Fibroblast of peridontal ligament (primary cell): ENCODE data around the gene MIB1.

Experiments
- DNase-seq: peaks from one replicate; pipeline ENCODE4 v3.0.0-alpha.2; 2010; ENCODE audit errors: extremely low read depth

The MIB1 gene

GRCh38 chr18:21894619-21895367 is 154.2 kb downstream of the MIB1 start:
- peak; percentile 7 for DNase-seq

GRCh38 chr18:21896732-21897336 is 156.2 kb downstream of the MIB1 start:
- no peak for DNase-seq

- DNase-seq: peak; percentile 54
These were observed 157.2 kb downstream of the MIB1 start for GRCh38 chr18:21897811-21898210.

DNA sequence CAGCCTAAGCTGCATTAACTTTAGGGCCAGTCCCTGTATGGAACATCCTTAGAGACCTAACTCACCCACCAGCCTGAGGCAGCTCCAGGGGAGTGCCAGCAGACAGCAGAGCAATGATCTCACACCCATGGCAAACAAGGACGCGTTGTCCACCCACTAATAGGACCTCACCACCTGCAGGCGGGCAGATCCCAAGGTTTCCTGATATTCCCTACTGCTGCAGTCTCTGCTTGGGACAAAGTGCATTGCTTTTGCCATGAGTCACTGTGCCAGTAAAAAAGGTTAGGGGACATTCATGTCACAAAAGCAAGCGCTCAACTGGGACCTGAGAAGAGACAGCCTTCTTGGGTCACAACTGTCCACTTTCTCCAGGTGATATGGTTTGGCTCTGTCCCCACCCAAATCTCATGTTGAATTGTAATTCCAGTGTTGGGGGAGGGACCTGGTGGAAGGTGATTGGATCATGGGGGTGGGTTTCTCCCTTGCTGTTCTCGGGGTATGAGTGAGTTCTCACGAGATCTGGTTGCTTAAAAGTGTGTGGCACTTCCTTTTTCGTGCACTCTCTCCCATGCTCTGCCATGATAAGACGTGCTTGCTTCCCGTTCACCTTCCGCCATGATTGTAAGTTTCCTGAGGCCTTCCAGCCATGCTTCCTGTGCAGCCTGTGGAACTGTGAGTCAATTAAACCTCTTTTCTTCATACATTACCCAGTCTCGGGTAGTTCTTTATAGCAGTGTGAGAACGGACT is 160.2 kb downstream of the MIB1 start:
- no peak for DNase-seq

GRCh38 chr18:21901423-21901945 is 160.9 kb downstream of the MIB1 start:
- DNase-seq: no peak

- DNase-seq: no peak
These were observed 163.1 kb downstream of the MIB1 start for GRCh38 chr18:21903709-21904108.

DNA sequence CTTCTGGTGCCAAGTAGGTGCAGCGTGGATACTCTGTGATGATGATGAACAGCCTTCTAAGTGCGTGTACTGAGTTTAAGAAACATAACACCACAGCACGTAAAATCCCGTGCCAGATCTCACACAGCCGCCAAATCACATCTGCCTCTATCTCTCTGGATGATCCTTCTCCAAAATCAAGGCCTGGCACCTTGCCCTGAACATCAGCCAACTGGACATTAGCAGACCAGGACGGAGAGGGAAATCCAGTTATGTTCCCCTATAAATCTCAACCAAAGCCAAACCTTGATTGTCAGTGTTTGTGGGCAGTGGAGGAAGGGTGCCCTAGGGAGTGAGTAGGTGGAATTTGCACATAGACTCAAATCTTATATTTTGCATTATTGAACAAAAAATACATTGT is 164.3 kb downstream of the MIB1 start:
- no peak for DNase-seq

DNA sequence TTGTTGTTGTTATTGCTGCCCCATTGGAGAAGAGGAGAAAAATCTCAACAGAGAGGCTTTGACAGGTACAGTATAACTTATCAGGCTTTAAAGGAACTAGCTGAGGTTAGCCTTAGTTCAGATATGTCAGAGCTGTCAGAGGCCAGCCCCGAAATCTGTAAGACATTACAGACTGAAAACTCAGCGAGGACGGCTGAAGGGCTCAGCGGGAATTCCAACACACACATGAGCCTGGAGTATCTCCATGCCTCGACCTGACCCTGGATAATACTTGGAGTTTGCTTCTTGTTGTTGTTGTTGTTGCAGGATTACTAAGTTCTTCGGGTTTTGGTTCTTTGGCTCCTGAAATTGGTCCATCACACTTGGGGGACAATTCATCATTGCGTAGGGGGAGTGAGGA is 166.9 kb downstream of the MIB1 start:
- no peak for DNase-seq

GRCh38 chr18:21908711-21909110 is 168.1 kb downstream of the MIB1 start:
- no peak for DNase-seq

DNA sequence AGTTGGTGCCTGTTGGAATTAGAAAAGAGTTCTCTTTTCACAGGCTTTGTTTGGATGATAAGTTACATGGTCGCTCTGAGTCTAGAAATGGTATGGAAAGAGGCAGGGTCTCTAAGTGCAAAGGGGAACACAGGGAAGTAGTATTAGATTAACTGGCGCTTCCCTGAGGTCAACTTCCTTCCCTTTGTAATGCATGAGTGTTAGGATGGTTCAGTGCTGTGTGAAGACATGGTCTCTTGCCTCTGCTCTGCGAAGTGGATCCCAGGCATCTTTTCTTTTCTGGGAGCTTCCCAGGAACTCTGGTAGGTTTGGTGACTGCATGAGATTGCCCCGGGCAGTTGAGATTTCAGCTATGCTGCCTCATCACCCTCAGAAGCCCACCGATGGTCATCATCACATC is 170.3 kb downstream of the MIB1 start:
- no peak for DNase-seq

GRCh38 chr18:21911551-21911950 is 171.0 kb downstream of the MIB1 start:
- no peak for DNase-seq

DNA sequence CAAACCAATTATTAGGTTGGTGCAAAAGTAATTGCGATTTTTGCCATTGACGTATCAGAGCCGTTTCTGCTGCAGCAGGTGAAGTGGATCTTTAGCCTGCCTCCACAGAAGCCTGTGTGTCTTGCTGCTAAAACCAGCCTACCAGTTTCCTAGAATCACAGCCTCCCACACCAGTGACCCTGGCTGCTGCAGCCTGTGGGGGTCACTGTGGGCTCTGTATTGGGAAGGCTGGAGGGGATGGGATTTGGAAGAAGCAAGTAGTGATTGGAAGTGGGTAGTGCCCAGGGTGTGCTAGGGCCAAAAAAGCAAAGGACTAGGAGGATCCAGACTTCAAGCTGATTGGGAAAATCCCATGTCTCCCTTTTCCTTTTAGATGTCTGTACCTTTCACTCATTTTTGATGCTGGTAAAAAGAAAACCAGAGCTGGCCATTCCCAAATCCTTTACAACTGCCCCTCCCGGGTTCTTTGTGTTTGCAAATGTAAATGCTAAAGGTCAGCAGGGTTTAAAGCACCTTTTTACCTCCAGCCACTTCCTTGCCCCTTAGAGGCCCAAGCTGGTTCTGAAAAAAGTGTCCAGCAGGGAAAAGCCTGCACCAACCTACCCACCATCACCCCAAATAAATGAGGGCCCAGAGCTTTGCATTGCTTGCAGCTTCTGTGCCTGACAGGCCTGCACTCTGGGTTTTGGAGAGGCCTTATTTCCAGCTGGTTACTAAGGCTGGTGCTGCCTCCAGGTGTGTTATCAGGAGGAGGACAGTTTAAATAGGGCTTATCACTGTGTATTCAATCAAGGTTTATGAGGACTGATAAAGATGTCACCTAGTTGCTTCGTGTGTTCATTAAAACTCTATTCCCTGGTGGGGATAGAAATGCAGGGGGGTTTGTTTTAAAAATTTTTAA is 172.0 kb downstream of the MIB1 start:
- no peak for DNase-seq

DNA sequence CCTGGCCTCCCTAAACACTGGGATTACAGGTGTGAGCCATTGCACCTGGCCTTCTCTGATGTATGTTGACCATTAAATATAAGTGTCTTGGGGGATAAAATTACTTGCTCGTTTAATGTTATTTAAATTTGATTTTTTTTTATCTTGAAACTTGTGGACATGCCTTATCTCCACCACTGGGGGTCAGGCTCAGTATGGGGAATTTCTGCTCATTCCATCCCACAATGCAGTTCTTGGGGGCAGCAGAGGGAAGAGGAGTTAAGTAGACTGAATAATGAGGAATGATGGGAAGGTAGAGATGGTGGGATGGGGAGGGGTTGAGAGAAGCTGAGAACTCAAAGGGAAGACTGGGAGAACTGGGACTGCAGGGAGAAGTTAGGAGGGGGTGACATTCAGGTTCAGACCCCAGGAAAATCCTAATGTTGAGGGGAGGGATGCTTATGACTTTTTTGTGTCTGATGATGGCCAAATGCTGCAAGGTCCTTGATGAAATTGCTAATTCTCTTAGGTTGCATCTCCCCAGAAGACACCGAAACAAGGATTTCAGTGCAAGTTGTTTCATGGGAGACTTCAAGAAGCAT is 174.2 kb downstream of the MIB1 start:
- peak; percentile 35 for DNase-seq

DNA sequence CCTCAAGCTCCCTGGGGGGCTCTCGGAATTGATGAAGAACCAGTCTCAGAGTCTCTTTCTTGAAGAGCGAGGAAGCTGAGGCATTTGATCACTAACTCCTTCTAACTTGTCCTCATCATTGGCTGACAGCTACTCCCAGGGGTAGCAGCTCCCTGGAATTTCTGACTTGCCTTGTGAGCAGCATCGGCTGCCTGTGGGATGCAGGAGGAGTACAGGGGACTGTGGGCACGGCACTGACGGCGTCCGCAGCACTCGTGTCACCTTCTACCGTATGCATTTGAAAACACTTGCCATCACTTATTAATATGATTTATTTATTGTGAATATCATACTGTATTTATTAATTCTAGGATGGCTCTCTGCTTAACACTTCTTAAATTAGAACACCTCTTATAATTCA is 175.0 kb downstream of the MIB1 start:
- DNase-seq: no peak

GRCh38 chr18:21916594-21916993 is 176.0 kb downstream of the MIB1 start:
- DNase-seq: no peak

DNA sequence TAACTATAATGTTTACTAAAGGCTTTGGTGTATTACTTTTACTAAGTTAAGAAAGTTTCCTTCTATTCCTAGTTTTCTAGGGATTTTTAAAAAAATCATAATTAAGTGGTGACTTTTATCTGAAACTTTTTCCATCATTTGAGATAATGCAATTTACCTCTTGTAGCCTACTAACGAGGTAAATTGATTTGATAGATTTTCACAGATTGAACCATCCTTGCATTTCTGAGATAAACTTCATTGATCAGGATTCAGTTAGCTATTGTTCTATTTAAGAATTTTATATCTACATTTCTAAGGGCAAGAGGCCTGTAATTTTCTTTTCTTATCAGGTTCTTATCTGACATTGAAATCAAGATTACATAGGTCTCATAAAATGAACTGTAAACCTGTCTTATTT is 178.1 kb downstream of the MIB1 start:
- DNase-seq: no peak
